ENCODE results near the gene NR4A3. TPM values are rescaled to one million over a fixed set of nuclear protein-coding genes. Genes with fewer than 3 reads are reported as not detected.

NR4A3 gene
- polyA plus RNA-seq, 1 of the 3 experiments (the other 2 are of a cell fraction): 1.3 TPM

- H3K9me3 ChIP-seq: no peaks in the 10 kb centered on the region
- H3K36me3 ChIP-seq (replicated peaks in 1 of 2; ENCODE audit: control insufficient read depth in 1 of 2, insufficient read depth in 2 of 2, low read length in 1 of 2): no peaks in the 10 kb centered on the region
- peak overlapping the region; percentile 58; the same call in 1 of the 2 replicates for H2AFZ ChIP-seq (ENCODE audit: low read depth)
- H3K4me1 ChIP-seq (ENCODE audit: control insufficient read depth in 1 of 2, insufficient read depth in 2 of 2, low read depth in 1 of 2, low read length in 1 of 2): peaks cover 0 to 4% of the 10 kb centered on the region in 2 experiments; a peak in 1 of 4 replicates
- ChIA-PET CTCF (no interaction called here), POLR2A (no interaction called here)
- no peaks in the 10 kb centered on the region for H4K20me1 ChIP-seq (ENCODE audit: insufficient read depth)
- H3K4me3 ChIP-seq (ENCODE audit: low read depth in 2 of 2, low read length in 1 of 2): no peak overlapping the region
- 0 out of 4 replicates have a peak overlapping the region, but pooled peaks of 1 of the 2 experiments have one; percentile 7 for H3K27ac ChIP-seq (ENCODE audit: low read depth in 2 of 2, low read length in 1 of 2)
- TF ChIP-seq RAD21 (IDR thresholded peaks at IDR 0.05; ENCODE audit: low read length): no peak
- TF ChIP-seq GATA2 (CRISPR knock-in tag; IDR thresholded peaks at IDR 0.05): no peak
- no peak for TF ChIP-seq YY1 (IDR thresholded peaks at IDR 0.05; ENCODE audit: low read depth)
- TF ChIP-seq JUND (IDR thresholded peaks at IDR 0.05): no peak
- no peak for TF ChIP-seq EP300 (IDR thresholded peaks at IDR 0.05; ENCODE audit: borderline replicate concordance in 1 of 2, low read depth in 1 of 2, low read length in 1 of 2)
- TF ChIP-seq GABPA (IDR thresholded peaks at IDR 0.05; ENCODE audit: low read depth): no peak
- TF ChIP-seq USF2 (IDR thresholded peaks at IDR 0.05; ENCODE audit: borderline replicate concordance, low read depth, low read length): no peak
- TF ChIP-seq MAX (IDR thresholded peaks at IDR 0.05; ENCODE audit: low read depth): no peak
- TF ChIP-seq FOSL2 (IDR thresholded peaks at IDR 0.05; ENCODE audit: borderline replicate concordance, low read depth): no peak
- no peak for TF ChIP-seq RCOR1 (IDR thresholded peaks at IDR 0.05; ENCODE audit: low read length)
- no peak for TF ChIP-seq MXI1 (IDR thresholded peaks at IDR 0.05; ENCODE audit: low read depth, low read length)
- no peak for TF ChIP-seq EZH2phosphoT487 (IDR thresholded peaks at IDR 0.05; ENCODE audit: borderline replicate concordance, low read depth)
- no peak for TF ChIP-seq NFIC (IDR thresholded peaks at IDR 0.05; ENCODE audit: borderline replicate concordance)
- no peak for TF ChIP-seq ELF1 (IDR thresholded peaks at IDR 0.05)
- no peak for TF ChIP-seq RFX5 (IDR thresholded peaks at IDR 0.05; ENCODE audit: low read length)
- no peak for TF ChIP-seq FOXM1 (IDR thresholded peaks at IDR 0.05; ENCODE audit: low read depth)
- 40% methylated on average over 2 of the region's 2 CpGs for WGBS (ENCODE audit: low lambda C conversion rate)
- H3K9me2 ChIP-seq: no peaks in the 10 kb centered on the region
- no peaks in the 10 kb centered on the region for H3K79me2 ChIP-seq (ENCODE audit: insufficient read depth)
- no peak overlapping the region for H3K9ac ChIP-seq
- peak overlapping the region; percentile 55; the same call in 1 of the 2 replicates for H3K4me2 ChIP-seq
- DNase-seq: no peak
- H3K27me3 ChIP-seq (ENCODE audit: insufficient read depth): no peaks in the 10 kb centered on the region
- peaks cover 9% of the 10 kb centered on the region for H3F3A ChIP-seq (replicated peaks; ENCODE audit: insufficient read depth)
Measured at GRCh38 chr9:99878651-99879050, 57.0 kb downstream of the NR4A3 start.

GRCh38 chr9:99881769-99882168, 60.1 kb downstream of the NR4A3 start:
- no peak for DNase-seq
- ChIA-PET POLR2A (no interaction called here), CTCF (no interaction called here)
- no peaks in the 10 kb centered on the region for H3K9me3 ChIP-seq
- no peaks in the 10 kb centered on the region for H4K20me1 ChIP-seq (ENCODE audit: insufficient read depth)
- H3F3A ChIP-seq (replicated peaks; ENCODE audit: insufficient read depth): peaks cover 7% of the 10 kb centered on the region
- TF ChIP-seq GABPA (IDR thresholded peaks at IDR 0.05; ENCODE audit: low read depth): no peak
- no peak for TF ChIP-seq IRF3 (IDR thresholded peaks at IDR 0.05; ENCODE audit: low read depth, low read length)
- TF ChIP-seq EP300 (IDR thresholded peaks at IDR 0.05; ENCODE audit: borderline replicate concordance in 1 of 2, low read depth in 1 of 2, low read length in 1 of 2): no peak
- no peak for TF ChIP-seq RCOR1 (IDR thresholded peaks at IDR 0.05; ENCODE audit: low read length)
- no peak for TF ChIP-seq ELF1 (IDR thresholded peaks at IDR 0.05)
- TF ChIP-seq ZBTB33 (IDR thresholded peaks at IDR 0.05; ENCODE audit: borderline replicate concordance, low read depth): no peak
- no peak for TF ChIP-seq MAX (IDR thresholded peaks at IDR 0.05; ENCODE audit: low read depth)
- no peak for TF ChIP-seq REST (IDR thresholded peaks at IDR 0.05; ENCODE audit: low read depth, low read length)
- H3K4me2 ChIP-seq: no peak overlapping the region
- no peak overlapping the region for H2AFZ ChIP-seq (ENCODE audit: low read depth)
- H3K27me3 ChIP-seq (ENCODE audit: insufficient read depth): no peaks in the 10 kb centered on the region
- H3K4me3 ChIP-seq (ENCODE audit: low read depth in 2 of 2, low read length in 1 of 2): no peak overlapping the region
- no peaks in the 10 kb centered on the region for H3K79me2 ChIP-seq (ENCODE audit: insufficient read depth)
- H3K4me1 ChIP-seq (ENCODE audit: control insufficient read depth in 1 of 2, insufficient read depth in 2 of 2, low read depth in 1 of 2, low read length in 1 of 2): no peaks in the 10 kb centered on the region; a peak in 1 of 4 replicates
- no peak overlapping the region for H3K27ac ChIP-seq (ENCODE audit: low read depth in 2 of 2, low read length in 1 of 2)
- H3K36me3 ChIP-seq (replicated peaks in 1 of 2; ENCODE audit: control insufficient read depth in 1 of 2, insufficient read depth in 2 of 2, low read length in 1 of 2): no peaks in the 10 kb centered on the region
- no peaks in the 10 kb centered on the region for H3K9me2 ChIP-seq
- no peak overlapping the region for H3K9ac ChIP-seq
